H1 (cell line): Measurements from ENCODE around the gene SCNN1A.

ENCODE experiments used
- BRCA1 ChIP-seq: IDR thresholded peaks from 2 replicates; pipeline ENCODE4 v1.6.1; 2012; ENCODE audit warnings: low read depth, low read length, improper control_type of control experiment
- CHD2 ChIP-seq: IDR thresholded peaks from 2 replicates; pipeline ENCODE4 v1.6.1; 2012; ENCODE audit warnings: low read length, improper control_type of control experiment
- EZH2 ChIP-seq: fragments of 200-600 bp; sonication (generic); IDR thresholded peaks from 2 replicates; pipeline ENCODE4 v1.7.1; 2012; ENCODE audit warnings: low read depth, mild to moderate bottlenecking, moderate library complexity, low read length, inconsistent platforms; ENCODE audit not compliant: severe bottlenecking
- POLR2A ChIP-seq, 2 experiments: IDR thresholded peaks; 1 replicate in 1 of 2; 2 replicates in 1 of 2; pipeline ENCODE4 v1.6.1; 2011; ENCODE audit warnings: low read depth in 2 of 2, low read length in 2 of 2, mild to moderate bottlenecking in 2 of 2; ENCODE audit errors: control extremely low read depth in 1 of 2
- POLR2AphosphoS5 ChIP-seq: IDR thresholded peaks from 2 replicates; pipeline ENCODE4 v1.6.1; 2011; ENCODE audit warnings: low read depth, low read length
- RAD21 ChIP-seq, 2 experiments: IDR thresholded peaks in 1 of 2; conservative IDR thresholded peaks in 1 of 2; 2 replicates each; pipeline ENCODE4 v1.6.1; 2011; ENCODE audit warnings: low read depth in 2 of 2, low read length in 2 of 2, improper control_type of control experiment in 1 of 2, inconsistent platforms in 1 of 2, mild to moderate bottlenecking in 1 of 2, moderate library complexity in 1 of 2
- RBBP5 ChIP-seq: IDR thresholded peaks from 2 replicates; pipeline ENCODE4 v1.7.1; 2012; ENCODE audit warnings: low read depth, mild to moderate bottlenecking, inconsistent platforms, low read length, moderate library complexity, borderline replicate concordance
- SAP30 ChIP-seq: fragments of 300-600 bp; sonication (generic); IDR thresholded peaks from 2 replicates; pipeline ENCODE4 v1.7.1; 2012; ENCODE audit warnings: low read length, moderate library complexity, mild to moderate bottlenecking, inconsistent platforms; ENCODE audit not compliant: insufficient read depth, insufficient replicate concordance
- SIN3A ChIP-seq, 2 experiments: IDR thresholded peaks in 1 of 2; conservative IDR thresholded peaks in 1 of 2; 2 replicates each; pipeline ENCODE4 v1.6.1; 2011 to 2012; ENCODE audit warnings: low read length in 2 of 2, improper control_type of control experiment in 1 of 2, low read depth in 1 of 2, mild to moderate bottlenecking in 1 of 2
- TF ChIP-seq, protein P1 (sequence below): IDR thresholded peaks from 2 replicates; pipeline ENCODE4 v1.6.1; 2011; ENCODE audit warnings: low read depth, mild to moderate bottlenecking, low read length; ENCODE audit not compliant: insufficient read depth
- TF ChIP-seq, protein P2 (sequence below), 3 experiments: IDR thresholded peaks; 1 replicate in 2 of 3; 2 replicates in 1 of 3; pipeline versions ENCODE4 v1.5.1 to v1.6.1; 2011; ENCODE audit warnings: low read length in 3 of 3, mild to moderate bottlenecking in 3 of 3, inconsistent platforms in 2 of 3, low read depth in 1 of 3, moderate library complexity in 1 of 3; ENCODE audit not compliant: insufficient read depth in 1 of 3; ENCODE audit errors: control extremely low read depth in 1 of 3

DNA sequence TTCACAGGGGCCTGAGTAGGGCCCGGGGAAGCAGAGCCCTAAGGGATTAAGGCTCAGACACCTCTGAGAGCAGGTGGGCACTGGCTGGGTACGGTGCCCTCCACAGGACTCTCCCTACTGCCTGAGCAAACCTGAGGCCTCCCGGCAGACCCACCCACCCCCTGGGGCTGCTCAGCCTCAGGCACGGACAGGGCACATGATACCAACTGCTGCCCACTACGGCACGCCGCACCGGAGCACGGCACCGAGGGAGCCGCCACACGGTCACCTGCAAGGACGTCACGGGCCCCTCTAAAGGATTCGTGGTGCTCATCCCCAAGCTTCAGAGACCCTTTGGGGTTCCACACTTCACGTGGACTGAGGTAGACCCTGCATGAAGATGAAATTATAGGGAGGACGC lies 15.7 kb upstream of the SCNN1A start:
- TF ChIP-seq RBBP5 (no peak), POLR2AphosphoS5 (no peak), BRCA1 (no peak), SIN3A (conservative IDR thresholded peaks at IDR 0.05 in 1 of 2, IDR thresholded peaks at IDR 0.05 in 1 of 2; ENCODE audit: low read depth in 1 of 2, low read length in 2 of 2) (no peak), SAP30 (no peak), CHD2 (no peak), EZH2 (no peak), POLR2A (IDR thresholded peaks at IDR 0.05; ENCODE audit: control extremely low read depth in 1 of 2, low read depth in 2 of 2, low read length in 2 of 2) (no peak), RAD21 (IDR thresholded peaks at IDR 0.05 in 1 of 2, conservative IDR thresholded peaks at IDR 0.05 in 1 of 2; ENCODE audit: low read depth in 2 of 2, low read length in 2 of 2) (no peak)
- TF ChIP-seq, protein P1, sequence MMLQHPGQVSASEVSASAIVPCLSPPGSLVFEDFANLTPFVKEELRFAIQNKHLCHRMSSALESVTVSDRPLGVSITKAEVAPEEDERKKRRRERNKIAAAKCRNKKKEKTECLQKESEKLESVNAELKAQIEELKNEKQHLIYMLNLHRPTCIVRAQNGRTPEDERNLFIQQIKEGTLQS, result no peak
- TF ChIP-seq, protein P2, sequence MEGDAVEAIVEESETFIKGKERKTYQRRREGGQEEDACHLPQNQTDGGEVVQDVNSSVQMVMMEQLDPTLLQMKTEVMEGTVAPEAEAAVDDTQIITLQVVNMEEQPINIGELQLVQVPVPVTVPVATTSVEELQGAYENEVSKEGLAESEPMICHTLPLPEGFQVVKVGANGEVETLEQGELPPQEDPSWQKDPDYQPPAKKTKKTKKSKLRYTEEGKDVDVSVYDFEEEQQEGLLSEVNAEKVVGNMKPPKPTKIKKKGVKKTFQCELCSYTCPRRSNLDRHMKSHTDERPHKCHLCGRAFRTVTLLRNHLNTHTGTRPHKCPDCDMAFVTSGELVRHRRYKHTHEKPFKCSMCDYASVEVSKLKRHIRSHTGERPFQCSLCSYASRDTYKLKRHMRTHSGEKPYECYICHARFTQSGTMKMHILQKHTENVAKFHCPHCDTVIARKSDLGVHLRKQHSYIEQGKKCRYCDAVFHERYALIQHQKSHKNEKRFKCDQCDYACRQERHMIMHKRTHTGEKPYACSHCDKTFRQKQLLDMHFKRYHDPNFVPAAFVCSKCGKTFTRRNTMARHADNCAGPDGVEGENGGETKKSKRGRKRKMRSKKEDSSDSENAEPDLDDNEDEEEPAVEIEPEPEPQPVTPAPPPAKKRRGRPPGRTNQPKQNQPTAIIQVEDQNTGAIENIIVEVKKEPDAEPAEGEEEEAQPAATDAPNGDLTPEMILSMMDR (IDR thresholded peaks at IDR 0.05; ENCODE audit: control extremely low read depth in 1 of 3, insufficient read depth in 1 of 3, low read depth in 1 of 3, low read length in 3 of 3), result no peak
